GM21381 (cell line): ENCODE results near the gene TMEM80.
"Not testable (repeated sequence)": the region's sequence is repeated elsewhere in the genome, so short reads cannot be mapped to it uniquely, and the experiment has no call there.

Source experiments
- ATAC-seq: cut with Tn5 transposase; IDR thresholded peaks from one replicate; pipeline ENCODE4 v1.9.1; 2021; ENCODE audit warnings: mild to moderate bottlenecking, moderate library complexity; ENCODE audit not compliant: unreplicated experiment

TMEM80 gene

GRCh38 chr11:679271-680207 is 16.1 kb upstream of the TMEM80 start:
- no peak for ATAC-seq

- no peak for ATAC-seq
Measured at GRCh38 chr11:680476-680875, 15.1 kb upstream of the TMEM80 start.

- ATAC-seq: no peak
Measured at GRCh38 chr11:680970-681369, 14.6 kb upstream of the TMEM80 start.

DNA sequence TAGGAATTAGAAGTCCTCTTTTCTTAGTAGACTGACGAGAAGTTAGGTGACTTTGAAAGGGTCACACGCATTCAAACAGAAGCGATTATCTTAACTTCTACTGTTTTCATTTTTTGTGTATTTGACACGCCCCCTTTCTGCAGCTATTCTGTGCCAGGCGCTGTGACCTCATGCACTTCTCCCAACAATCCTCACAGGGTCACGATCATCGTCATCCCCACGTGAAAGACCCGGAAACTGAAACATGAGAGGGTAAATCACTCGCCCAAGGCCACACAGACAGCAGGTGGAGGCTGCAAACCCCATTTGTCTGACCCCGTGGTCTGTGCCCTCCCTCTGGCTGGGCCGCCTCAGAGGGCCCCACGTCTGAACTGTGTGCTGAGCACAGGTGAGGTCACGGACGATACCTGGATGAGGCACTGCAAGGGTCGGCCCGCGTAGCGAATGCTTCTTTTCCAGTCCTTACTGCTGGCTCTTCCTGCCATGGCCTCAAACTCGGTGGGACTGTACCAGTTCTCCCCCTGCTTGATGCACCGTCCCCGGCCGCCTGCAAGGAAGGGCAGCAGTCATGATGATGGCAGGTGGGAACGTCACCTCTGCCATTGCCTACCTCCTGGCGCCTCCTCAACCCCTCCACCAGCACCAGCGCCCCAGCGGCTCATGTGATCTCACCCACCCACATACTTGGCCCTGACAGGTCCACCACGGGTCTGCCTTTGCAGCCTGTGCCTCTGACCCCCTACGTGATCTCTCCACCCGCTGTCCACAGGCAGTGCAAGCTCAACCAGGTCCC is 9.0 kb upstream of the TMEM80 start:
- no peak for ATAC-seq

DNA sequence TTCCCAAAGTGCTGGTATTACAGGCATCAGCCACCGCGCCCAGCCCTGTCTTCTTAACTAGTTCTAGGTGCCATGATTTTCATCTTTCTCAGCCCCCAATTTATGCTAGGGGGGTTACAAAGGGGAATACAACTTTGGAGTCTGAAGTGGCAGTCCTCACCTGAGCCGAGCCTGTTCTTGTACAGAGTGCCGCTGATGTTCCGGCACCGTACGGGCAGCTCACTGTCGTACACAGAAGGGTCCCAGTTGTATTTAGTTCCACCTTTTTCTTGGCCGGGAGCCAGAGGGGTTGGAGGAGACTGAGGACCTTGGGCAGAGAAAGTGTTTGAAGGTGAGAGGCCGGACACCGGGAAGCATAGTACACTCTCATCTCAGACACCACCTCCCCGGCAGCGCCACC is 7.9 kb upstream of the TMEM80 start:
- no peak for ATAC-seq

DNA sequence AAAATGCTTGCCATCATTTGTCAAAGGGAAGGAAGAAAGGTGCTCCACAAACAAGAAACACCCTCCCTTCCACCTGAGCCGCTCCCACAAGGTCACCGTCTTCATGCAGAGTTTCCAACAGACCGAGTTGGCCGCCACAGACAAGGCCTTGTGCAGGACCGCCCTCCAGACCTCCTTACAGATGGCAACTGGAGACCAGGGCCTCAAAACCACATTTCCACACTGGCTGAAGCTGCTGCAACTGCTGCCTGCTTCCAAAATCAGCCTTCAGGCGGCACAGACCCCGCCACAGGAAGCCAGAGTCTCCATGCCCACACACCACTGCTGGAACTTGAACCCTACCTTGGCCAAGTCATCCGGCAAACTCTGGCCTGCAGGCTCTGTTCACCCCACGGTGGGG is 6.9 kb upstream of the TMEM80 start:
- no peak for ATAC-seq

DNA sequence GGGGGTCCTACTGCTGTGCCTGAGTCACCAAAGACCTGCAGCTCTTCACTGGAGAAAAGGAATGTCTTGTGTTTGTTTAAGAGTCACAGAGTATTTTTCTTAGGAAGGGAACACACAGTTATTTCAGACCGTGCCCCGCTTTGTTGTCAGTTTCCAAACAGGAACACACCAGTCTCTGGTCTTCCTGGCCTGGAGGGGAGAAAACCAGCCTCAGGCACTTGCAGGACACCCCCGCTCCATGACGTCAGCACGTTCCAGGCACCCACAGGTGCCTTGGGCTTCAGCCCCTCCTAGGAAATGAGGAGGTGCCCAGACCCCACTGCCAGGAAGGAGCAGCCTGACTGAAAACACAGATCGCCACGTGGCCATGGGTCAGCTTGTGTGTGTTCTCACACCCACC is 6.0 kb upstream of the TMEM80 start:
- ATAC-seq: no peak

GRCh38 chr11:690244-690643 is 5.4 kb upstream of the TMEM80 start:
- ATAC-seq: not testable (repeated sequence)

- ATAC-seq: no peak
Measured at GRCh38 chr11:690738-691633, 4.6 kb upstream of the TMEM80 start.

DNA sequence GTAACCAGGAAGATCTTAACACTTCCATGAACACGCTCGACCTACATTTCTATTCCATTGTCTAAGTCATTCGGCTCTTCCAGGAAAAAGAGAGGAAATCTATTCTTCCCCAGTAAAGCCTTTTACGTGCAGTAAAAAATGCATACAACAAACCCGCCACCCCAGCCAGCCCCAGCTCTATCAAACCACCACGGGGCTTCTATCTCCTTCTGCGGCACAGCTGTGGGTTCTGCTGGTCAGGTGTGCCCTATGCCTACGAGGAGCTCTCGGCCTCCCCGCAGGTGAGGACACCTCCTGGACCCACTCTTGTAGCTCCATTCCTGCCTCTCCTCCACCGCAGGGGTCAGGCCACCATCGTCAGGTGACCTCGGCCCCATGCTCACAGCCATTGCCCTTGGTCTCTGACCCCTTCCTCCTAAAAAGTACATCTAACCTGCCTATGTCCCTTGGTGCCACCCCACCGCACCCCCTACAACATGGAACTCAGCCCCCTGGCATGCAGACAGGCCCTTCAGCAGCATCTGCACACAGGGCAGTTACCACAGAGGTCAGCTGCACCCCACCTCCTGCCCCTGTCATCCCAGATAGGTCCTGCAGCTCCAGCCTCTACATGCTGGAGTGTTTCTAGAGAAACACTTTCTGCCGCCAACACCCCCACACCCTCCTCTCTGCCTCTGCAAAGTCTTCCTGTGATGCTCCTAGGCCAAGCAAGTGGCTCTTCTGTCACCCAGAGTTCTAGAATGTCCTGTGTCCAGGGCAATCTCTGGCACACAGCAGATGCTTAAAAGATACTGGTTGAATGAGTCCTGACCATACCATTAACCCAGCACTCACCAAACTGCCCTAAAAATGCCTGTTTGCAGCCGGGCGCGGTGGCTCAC is 3.7 kb upstream of the TMEM80 start:
- ATAC-seq: no peak

GRCh38 chr11:692824-693414 is 2.7 kb upstream of the TMEM80 start:
- ATAC-seq: no peak

- no peak for ATAC-seq
Measured at GRCh38 chr11:693415-693831, 2.2 kb upstream of the TMEM80 start.

DNA sequence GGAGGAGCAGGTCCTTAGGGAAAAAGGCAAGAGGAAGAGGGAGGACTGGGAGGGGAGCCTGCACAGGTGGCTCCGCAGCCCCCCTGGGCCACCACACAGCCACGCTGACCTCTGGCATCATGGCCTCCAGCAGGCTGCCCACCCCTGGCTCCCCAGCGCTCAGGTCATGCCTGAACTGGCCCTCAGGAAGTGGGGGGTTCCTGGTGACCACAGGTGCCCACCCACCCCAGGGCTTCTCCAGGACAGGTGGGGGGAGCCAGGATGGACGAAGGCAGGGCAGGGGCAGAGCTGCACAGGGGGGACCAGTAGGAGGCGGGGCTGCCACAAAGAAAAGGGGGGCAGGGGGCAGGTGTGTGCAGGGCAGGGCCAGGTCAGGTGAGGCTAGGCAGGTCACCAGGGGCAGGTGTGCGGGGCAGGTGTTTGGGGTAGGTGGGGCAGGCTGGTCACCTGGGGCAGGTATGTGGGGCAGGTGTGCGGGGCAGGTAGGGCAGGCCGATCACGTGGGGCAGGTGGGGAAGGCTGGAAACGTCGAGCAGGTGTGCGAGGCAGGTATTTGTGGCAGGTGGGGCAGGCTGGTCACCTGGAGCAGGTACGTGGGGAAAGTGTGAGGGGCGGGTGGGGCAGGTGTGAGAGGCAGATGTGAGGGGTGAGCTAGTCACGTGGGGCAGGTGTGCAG is 1.6 kb upstream of the TMEM80 start:
- no peak for ATAC-seq

- peak; percentile 74 for ATAC-seq
Measured at GRCh38 chr11:694563-695287, 891 bp upstream of the TMEM80 start, which contains the start of gene DEAF1. TSS of gene DEAF1 (minus strand) at chr11:695222. CDS start at chr11:695047, 175 bp downstream.

- no peak for ATAC-seq
Measured at GRCh38 chr11:695288-695537, 403 bp upstream of the TMEM80 start.

DNA sequence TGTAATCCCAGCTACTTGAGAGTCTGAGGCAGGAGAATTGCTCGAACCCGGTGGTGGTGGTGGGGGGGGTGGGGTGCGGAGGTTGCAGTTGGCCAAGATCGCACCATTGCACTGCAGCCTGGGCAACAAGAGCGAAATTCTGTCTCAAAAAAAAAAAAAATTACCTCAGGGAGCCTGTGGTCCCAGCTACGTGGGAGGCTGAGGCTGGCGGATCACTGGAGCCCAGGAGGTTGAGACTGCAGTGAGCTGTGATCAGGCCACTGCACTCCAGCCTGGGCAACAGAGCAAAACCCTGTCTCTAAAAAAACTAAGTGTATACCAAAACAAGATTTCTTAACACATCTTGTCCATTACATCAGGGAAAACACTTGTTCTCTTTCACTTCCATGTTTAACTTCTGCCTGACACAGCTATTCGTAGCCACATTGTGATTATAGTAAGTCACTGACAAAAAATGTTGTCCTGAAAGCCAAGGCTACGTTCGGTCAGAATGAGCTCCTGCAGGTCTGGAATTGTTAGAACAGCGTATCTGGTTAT is 1.4 kb downstream of the TMEM80 start:
- ATAC-seq: no peak

GRCh38 chr11:697811-698311 is 2.2 kb downstream of the TMEM80 start:
- ATAC-seq: no peak

DNA sequence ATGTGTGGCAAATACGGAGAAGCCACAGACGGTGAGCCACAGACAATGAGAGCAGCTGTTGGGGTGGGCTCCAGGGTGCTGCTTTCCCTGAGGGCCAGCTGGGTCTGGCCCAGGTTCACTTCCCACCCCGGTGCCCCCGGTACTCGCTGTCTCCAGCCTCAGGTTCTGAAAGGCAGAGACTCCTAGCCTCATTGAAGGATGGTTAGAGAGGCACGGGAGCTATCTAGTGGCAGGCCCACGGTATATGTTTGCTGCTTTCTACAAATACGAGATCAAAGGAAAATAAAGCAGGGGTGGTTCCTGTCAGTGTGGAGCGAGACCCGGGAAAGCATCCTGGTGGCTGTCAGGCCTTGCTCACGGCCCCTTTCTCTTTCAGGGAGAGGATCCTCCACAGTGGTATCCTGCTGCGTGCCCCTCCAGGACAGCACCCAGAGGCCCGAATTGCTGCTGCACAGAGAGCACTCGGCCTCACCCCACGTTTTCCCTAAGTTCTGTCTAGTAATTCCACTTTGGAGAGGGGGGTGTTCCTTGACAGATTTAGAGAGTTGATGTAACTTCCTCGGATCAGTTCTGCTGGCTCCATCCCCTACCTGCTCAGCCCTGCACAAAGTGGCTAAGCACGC is 3.0 kb downstream of the TMEM80 start:
- no peak for ATAC-seq
